ENCODE measurements around the gene LMAN2L.

DNA sequence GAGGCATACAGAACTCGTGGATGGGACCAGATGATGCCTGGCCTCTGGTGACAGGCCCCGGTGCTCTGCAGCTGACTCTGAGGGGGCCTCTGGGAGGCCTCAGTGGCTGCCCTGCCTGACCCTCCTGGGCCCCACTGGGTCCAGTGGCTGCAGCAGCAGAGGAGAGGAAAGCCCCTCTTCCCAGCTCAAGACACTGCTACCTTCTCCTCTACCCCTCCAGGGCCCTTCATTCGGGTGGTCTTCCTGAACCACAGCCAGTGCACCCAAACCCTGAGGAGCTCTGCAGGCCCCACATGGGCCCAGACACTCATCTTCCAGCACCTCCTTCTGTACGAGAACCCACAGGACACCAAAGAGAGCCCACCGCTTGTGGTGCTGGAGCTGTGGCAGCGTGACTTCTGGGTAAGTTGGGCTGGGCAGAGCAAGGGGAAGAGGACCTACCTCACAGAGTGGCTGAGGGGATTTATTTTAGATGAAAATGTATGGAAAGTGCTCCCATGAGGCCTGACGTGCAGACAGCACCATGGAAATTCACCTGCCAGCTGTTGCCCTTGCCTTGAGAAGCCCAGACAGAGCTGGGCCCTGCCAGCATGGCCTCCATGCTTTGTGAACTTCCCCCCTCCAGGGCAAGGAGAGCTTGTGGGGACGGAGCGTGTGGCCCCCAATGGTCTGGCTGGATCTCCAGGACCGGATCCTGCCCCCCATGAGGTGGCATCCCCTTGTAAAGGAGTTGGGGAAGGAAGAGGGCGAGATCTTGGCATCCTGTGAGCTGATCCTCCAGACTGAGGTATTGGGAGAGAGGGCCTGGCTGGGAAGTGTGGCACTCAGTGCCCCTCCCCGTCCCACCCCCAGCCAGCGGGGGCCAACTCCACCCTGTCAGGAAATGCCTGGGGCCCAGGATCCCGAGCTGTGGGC lies 46.3 kb downstream of the LMAN2L start:
- TF ChIP-seq, protein P1, sequence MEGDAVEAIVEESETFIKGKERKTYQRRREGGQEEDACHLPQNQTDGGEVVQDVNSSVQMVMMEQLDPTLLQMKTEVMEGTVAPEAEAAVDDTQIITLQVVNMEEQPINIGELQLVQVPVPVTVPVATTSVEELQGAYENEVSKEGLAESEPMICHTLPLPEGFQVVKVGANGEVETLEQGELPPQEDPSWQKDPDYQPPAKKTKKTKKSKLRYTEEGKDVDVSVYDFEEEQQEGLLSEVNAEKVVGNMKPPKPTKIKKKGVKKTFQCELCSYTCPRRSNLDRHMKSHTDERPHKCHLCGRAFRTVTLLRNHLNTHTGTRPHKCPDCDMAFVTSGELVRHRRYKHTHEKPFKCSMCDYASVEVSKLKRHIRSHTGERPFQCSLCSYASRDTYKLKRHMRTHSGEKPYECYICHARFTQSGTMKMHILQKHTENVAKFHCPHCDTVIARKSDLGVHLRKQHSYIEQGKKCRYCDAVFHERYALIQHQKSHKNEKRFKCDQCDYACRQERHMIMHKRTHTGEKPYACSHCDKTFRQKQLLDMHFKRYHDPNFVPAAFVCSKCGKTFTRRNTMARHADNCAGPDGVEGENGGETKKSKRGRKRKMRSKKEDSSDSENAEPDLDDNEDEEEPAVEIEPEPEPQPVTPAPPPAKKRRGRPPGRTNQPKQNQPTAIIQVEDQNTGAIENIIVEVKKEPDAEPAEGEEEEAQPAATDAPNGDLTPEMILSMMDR (IDR thresholded peaks at IDR 0.05; ENCODE audit: control extremely low read depth in 1 of 3, insufficient read depth in 1 of 3, low read depth in 1 of 3, low read length in 3 of 3), result no peak
- no peak for TF ChIP-seq EP300 (IDR thresholded peaks at IDR 0.05; ENCODE audit: borderline replicate concordance in 1 of 2, low read depth in 2 of 2, low read length in 2 of 2)
- no peak for TF ChIP-seq POLR2A (IDR thresholded peaks at IDR 0.05; ENCODE audit: control extremely low read depth in 1 of 2, low read depth in 2 of 2, low read length in 2 of 2)
- no peak for TF ChIP-seq RFX5 (IDR thresholded peaks at IDR 0.05; ENCODE audit: borderline replicate concordance, low read depth, low read length)
- TF ChIP-seq HDAC2 (IDR thresholded peaks at IDR 0.05; ENCODE audit: borderline replicate concordance in 1 of 2, low read depth in 2 of 2, low read length in 2 of 2), result no peak
- TF ChIP-seq NRF1 (IDR thresholded peaks at IDR 0.05; ENCODE audit: low read depth, low read length), result no peak

Data from H1 (cell line).